Adrenal gland (tissue), 5 donors: ENCODE measurements around the gene HK2.

Source experiments
- POLR2A ChIP-seq, 2 donors: fragments of 450-650 bp; IDR thresholded peaks; one replicate each; pipeline ENCODE4 v1.6.1; 2017; ENCODE audit warnings: antibody characterized with exemption in 2 of 2, mild to moderate bottlenecking in 2 of 2, moderate library complexity in 1 of 2
- TF ChIP-seq, protein P1 (sequence below), 6 experiments: fragments of 450-650 bp in 4 of 6; fragments of 200-600 bp in 2 of 6; sonication (generic) in 1 of 6; IDR thresholded peaks; 1 replicate in 5 of 6; 2 replicates in 1 of 6; pipeline versions ENCODE4 v1.5.1 to v1.8.0; 2016 to 2021; ENCODE audit warnings: antibody characterized with exemption in 6 of 6, mild to moderate bottlenecking in 2 of 6, moderate library complexity in 1 of 6
- donor health status: DM: no; HTN: no; CAD: no.

GRCh38 chr2:74867841-74868658, 34.1 kb downstream of the HK2 start:
- TF ChIP-seq, protein P1, sequence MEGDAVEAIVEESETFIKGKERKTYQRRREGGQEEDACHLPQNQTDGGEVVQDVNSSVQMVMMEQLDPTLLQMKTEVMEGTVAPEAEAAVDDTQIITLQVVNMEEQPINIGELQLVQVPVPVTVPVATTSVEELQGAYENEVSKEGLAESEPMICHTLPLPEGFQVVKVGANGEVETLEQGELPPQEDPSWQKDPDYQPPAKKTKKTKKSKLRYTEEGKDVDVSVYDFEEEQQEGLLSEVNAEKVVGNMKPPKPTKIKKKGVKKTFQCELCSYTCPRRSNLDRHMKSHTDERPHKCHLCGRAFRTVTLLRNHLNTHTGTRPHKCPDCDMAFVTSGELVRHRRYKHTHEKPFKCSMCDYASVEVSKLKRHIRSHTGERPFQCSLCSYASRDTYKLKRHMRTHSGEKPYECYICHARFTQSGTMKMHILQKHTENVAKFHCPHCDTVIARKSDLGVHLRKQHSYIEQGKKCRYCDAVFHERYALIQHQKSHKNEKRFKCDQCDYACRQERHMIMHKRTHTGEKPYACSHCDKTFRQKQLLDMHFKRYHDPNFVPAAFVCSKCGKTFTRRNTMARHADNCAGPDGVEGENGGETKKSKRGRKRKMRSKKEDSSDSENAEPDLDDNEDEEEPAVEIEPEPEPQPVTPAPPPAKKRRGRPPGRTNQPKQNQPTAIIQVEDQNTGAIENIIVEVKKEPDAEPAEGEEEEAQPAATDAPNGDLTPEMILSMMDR (IDR thresholded peaks at IDR 0.05), result no peak
- no peak for TF ChIP-seq POLR2A (IDR thresholded peaks at IDR 0.05)
